ENCODE results near the gene MSRB2.
"Not testable (repeated sequence)": the region's sequence is repeated elsewhere in the genome, so short reads cannot be mapped to it uniquely, and the experiment has no call there.

Gene MSRB2

DNA sequence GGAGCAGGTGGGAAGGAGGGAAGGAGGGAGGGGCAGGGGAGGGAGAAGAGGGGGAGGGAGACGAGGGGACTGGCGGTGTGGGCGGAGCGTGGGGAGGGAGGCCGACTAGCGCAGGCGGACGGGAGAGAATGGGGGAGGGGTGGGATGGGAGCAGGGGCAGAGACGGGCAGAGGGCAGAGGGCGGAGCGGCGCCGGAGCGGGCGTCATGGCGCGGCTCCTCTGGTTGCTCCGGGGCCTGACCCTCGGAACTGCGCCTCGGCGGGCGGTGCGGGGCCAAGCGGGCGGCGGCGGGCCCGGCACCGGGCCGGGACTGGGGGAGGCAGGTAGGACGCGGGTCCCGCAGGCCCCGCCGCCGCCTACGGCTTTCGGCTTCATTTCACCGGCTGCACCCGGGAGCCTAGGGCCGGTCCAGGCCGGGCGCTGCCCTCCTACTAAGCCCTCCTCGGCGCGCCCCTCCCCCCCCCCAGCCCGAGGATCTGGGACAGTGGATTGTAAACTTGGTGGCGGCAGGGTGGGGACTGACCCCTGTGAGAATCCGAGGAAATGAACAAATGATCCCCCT, at the start of gene MSRB2:
Gene MSRB2 (plus strand): TSS at position 176 of the 562 bp plus-strand sequence. CDS start 30 bp downstream, at position 206.
- DNase-seq, result peak; percentile 73

GRCh38 chr10:23046027-23046426, 49.4 kb upstream of the MSRB2 start:
- no peak for DNase-seq

DNA sequence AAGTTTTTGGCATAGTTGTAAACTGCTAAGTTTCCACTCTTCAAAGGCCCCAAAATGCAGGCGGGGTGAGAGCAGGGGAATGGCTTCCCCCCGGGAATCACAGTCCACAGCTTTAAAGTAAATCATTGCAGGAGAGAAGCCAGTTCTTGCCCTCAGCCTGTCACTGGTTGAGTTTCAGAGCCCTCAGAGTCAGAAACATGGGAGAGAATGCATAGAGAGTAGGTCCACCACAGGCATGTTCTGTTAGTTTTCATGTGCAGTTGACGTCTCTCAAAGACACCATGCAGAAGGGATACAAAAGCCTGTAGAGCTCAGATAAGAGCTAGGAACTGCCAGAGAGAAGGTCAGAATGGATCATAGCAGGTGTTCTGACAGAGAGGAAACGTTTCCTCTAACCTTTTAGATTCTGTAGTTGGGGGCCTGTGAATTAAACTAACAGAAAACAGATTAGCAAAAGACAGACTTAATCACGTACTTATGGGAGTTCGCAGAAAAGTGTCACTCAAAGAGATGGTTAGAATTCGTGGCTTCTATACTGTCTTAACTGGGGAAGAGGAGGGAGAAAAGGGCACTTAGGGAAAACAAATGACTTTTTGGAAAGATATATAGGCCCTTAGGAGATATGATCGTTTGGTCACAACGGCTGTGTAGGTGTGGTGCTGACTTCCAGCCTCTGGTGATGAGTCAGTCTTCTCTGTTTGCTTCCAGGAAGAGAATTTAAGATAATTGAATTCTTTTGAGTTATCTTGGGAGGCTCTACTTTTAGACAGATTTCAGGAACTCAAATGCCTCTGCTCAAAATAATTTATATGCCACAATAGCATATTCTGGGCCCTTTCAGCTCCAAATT, 48.0 kb upstream of the MSRB2 start:
- no peak for DNase-seq

DNA sequence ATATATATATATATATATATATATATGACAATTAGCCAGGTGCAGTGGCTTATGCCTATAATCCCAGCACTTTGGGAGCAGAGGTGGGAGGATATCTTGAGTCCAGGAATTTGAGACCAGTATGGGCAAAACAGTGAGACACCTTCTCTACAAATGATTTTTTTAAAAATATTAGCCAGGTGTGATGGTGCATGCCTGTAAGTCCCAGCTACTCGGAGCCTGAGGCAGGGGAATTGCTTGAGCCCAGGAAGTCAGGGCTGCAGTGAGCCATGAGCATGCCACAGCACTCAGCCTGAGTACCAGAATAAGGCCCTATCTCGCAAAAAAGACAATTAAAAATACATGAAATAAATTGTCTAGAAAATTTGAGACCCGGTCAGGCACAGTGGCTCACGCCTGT, 47.2 kb upstream of the MSRB2 start:
- no peak for DNase-seq

GRCh38 chr10:23051278-23051677, 44.1 kb upstream of the MSRB2 start:
- no peak for DNase-seq

GRCh38 chr10:23051855-23052331, 43.5 kb upstream of the MSRB2 start:
- DNase-seq, result no peak

- no peak for DNase-seq
These were observed 42.3 kb upstream of the MSRB2 start for GRCh38 chr10:23053036-23053435.

- DNase-seq, result peak; percentile 34
These were observed 39.8 kb upstream of the MSRB2 start for GRCh38 chr10:23055424-23056185.

- no peak for DNase-seq
These were observed 39.2 kb upstream of the MSRB2 start for GRCh38 chr10:23056186-23056579.

DNA sequence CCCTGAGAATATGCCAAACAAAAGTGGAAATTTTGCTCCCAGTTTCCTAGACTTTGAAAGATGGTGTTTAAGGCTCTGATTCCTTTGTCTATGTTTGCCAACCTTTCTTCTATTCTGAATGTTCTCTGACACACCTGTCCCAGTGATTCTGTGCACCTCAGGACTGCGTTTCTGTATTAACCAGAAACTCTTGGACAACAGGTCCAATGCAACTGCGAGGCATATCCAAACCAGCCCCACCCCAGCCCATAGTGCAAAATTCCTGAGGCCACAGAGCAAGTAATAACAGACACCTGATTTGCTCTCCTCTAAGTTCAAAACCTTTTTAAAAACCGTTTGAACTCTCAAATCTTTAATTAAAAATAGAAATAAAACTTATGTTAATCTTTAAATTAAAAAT, 37.0 kb upstream of the MSRB2 start:
- DNase-seq, result no peak

DNA sequence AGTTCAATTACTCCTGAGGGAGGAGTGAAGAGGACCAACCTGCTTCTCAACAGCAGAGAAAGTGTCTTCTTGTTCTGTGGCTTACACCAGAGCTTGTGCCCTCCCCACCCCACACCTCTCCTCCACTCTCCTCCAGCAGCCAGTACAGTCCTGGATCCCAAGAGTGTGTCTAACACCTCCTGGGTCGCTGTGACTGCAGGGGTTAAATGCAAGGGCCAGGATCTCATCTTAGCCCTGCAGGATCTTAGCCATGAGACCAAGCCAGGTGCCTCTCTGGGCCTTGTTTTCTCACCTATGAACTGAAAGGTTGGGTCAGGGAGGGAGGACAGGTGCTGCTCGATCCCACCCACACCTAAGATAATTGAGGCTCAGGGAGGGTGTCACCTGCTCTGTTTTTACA, 34.5 kb upstream of the MSRB2 start:
- DNase-seq, result no peak

GRCh38 chr10:23063045-23063972, 32.1 kb upstream of the MSRB2 start:
- DNase-seq, result no peak

GRCh38 chr10:23063973-23064812, 31.2 kb upstream of the MSRB2 start:
- DNase-seq, result no peak

DNA sequence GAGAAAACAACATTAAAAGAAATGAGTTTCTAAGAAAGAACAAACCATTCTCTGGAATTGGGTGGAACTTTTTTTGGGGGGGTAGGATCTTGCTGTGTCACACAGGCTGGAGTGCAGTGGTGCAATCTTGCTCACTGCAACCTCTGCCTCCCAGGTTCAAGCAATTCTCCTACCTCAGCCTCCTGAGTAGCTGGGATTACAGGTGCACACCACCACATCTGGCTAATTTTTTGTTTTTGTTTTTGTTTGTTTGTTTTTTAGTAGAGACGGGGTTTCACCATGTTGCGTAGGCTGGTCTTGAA, 30.6 kb upstream of the MSRB2 start:
- not testable (repeated sequence) for DNase-seq

- no peak for DNase-seq
These were observed 30.0 kb upstream of the MSRB2 start for GRCh38 chr10:23065181-23065948.

GRCh38 chr10:23067337-23067736, 28.0 kb upstream of the MSRB2 start:
- no peak for DNase-seq

DNA sequence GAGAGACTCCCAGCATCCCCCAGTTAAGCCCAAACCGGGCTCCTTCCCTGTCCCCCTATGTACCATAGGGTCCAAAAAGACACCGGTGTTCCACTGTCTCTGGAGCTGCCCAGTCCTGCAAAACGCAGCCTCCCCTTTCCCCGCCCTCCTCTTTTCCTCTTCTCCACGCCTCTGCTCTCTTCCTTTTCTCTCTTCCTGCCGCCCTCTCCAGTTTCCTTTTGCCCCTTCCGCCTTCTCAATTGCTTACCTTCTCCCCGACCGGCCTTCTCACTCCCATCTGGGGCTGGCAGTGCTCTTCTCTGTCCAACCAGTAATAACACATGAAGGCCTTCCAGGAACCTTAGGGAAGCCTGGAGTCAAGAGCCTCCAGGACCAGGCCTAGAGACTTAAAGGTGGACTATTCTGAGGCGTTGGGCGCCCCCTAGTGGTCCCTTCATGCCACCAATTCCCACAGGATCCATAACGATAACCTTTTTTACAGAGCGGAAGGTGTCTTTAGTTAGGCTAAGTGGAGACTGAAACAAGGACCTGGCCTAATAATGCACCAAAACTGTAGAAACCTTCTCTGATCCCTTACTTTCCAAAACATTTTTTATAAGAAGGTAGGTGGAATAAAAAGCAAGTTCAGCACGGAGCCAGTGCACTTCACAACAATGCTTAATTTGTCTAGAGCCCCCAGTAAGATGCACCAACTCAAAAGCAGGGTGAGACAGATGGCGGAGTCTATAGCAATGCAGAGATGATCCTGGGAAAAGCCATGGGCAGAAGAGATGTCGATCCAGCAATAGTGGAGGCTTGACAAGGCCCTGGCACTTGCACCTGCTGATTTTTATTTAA, 27.2 kb upstream of the MSRB2 start:
- DNase-seq, result peak; percentile 51

DNA sequence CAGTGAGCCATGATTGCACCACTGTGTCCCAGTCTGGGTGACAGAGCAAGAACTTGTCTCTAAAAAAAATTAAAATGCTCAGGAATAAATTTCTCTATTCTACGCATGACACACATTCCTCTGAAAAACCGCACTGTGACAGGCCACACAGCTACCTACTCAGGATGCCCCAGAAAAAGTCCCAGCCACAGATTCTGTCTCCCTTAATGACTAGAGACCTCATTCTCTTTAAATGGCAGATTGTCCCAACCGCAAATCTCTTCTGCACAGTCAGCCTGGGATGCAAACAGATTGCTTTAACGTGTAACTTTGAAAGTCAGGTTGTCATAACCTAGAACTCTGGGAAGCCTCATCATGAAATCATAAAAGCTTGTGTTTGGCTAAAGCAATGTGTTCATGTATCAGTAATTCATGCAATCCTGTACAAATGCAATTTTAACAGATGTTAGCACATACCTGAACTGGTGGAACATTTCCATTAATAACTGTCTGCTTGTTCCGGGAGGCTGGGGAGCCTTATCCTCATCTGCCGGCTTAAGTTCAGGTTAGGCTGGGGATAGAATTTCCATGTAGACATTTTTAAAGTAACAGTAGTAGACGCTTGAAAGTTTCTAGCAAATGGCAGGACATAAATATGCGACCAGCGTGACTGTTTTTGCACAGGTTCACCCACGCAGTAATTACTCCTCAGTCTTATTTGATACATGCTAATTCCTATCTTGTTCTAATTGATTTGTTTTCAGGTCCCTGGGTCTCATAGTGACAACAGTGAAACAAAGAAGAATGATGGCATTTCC, 26.2 kb upstream of the MSRB2 start:
- DNase-seq, result no peak

Data from MV-4-11 (cell line).